Retinal pigment epithelial cell (primary cell): ENCODE data around the gene CENPM.
A peak's percentile ranks its signal among the peaks of the same experiment; 100 is the strongest.

Experiments used
- DNase-seq: peaks from one replicate; pipeline ENCODE4 v3.0.0-alpha.2; 2010; ENCODE audit warnings: low read depth
- H3K4me3 ChIP-seq: 2 replicates; pipeline ENCODE4 v1.5.1; 2011; ENCODE audit warnings: mild to moderate bottlenecking, low read length, control low read depth, moderate library complexity
- CTCF ChIP-seq: conservative IDR thresholded peaks from 2 replicates; pipeline ENCODE4 v1.5.1; 2011; ENCODE audit warnings: low read depth, low read length, control low read depth, inconsistent platforms

CENPM gene

GRCh38 chr22:41966225-41966606 is 19.3 kb upstream of the CENPM start:
- no peak for DNase-seq
- no peak overlapping the region for H3K4me3 ChIP-seq
- no peak for TF ChIP-seq CTCF

GRCh38 chr22:41964112-41964491 is 17.1 kb upstream of the CENPM start:
- TF ChIP-seq CTCF: no peak
- DNase-seq: no peak
- H3K4me3 ChIP-seq: no peak overlapping the region

GRCh38 chr22:41963453-41964111 is 16.6 kb upstream of the CENPM start:
- TF ChIP-seq CTCF: no peak
- no peak overlapping the region for H3K4me3 ChIP-seq
- peak; percentile 73 for DNase-seq

GRCh38 chr22:41957941-41958556 is 11.1 kb upstream of the CENPM start:
- DNase-seq: no peak
- no peak overlapping the region for H3K4me3 ChIP-seq
- no peak for TF ChIP-seq CTCF

- no peak for DNase-seq
- no peak for TF ChIP-seq CTCF
- H3K4me3 ChIP-seq: no peak overlapping the region
Measured at GRCh38 chr22:41952713-41953112, 5.8 kb upstream of the CENPM start.

- H3K4me3 ChIP-seq: no peak within 1 kb of the TSS
- DNase-seq: no peak
- peak; percentile 6 for TF ChIP-seq CTCF
Measured at GRCh38 chr22:41951898-41952474, 5.0 kb upstream of the CENPM start, which contains the start of gene SMIM45. Gene SMIM45 (plus strand): TSS chr22:41952150.
